ENCODE data around the gene TTC34.
A peak's percentile ranks its signal among the peaks of the same experiment; 100 is the strongest.

TTC34 gene

DNA sequence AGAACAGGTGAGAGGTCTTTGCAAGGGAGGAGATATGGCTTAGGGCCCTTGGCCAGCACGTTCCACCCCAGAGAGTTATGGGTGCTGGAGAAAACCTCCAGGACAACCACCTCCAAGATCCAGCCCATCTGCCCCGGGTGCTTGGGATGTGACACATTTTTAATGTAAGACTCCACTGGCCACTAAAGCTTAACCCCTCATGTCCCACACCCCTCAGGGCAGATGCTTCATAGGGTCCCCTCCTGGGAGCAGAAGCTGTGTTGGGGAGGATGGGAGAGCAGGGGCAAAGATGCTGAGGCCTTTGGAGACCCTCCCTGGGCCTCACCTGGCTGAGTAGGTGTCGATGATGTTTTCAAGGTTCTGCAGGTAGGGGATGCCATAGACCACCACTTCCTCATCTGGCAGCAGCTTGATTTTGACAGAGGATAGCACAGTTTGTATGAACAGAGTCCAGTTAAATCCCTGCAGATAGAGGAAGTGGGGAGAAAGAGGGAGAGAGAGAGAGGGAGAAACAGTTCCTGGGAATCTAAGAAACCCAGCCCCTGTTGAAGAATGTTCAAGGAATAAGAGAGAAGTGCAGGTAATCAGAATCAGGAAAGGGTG is 203.1 kb downstream of the TTC34 start:
- H3K9me3 ChIP-seq (ENCODE audit: control insufficient read depth, low read length): peaks cover 15% of the 10 kb centered on the region
- no peaks in the 10 kb centered on the region for H3K4me1 ChIP-seq (ENCODE audit: control insufficient read depth, insufficient read depth, low read length)
- H3K9ac ChIP-seq (ENCODE audit: low read length): no peak overlapping the region
- no peak overlapping the region for H3K4me3 ChIP-seq (ENCODE audit: low read length)
- peaks cover 19% of the 10 kb centered on the region for H3K27me3 ChIP-seq (replicated peaks; ENCODE audit: control insufficient read depth, insufficient read depth, low read length)
- no peak for DNase-seq (ENCODE audit: low read depth)
- H3K36me3 ChIP-seq (ENCODE audit: control insufficient read depth, insufficient read depth, low read length, severe bottlenecking): no peaks in the 10 kb centered on the region

DNA sequence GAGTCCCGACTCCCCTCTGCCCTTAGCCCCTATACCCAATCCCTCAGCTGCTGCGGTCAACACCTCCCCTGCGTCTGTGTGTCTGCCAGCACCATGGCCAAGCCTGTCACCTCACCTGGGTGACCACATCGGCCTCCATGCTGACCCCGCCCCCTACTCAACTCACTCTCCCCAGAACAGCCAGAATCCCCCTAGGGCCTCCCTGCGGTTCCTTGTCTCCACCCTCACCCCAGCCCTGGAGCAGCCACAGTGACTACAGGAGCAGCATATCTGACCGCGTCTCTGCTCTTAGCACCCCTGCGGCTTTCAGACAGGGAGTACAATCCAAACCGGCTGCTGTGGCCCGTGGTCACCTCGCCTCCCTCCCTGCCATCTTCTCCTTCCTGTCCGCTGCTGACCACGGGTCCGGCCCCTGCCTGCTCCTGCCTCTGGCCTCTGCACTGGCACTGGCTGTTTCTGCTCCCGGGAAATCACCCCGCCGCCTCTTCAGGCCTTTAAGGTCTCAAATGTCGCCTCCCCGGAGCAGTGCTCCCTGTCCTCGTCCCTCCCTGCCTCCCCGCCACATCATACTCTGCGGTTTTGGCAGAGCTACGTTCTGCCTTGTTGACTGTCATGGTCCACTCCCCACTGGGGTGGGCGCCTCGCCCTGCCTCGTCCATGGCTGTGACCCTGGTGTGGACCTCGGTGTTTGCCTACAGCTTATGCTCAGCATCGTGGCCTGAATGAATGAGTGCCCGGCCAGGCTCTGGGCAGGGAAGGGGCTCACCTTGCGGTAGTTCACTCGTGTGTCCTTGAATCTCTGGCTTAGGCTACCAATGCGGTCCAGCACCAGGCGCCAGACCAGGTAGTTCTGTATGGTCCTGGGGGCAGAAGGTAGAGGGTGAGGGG is 203.8 kb downstream of the TTC34 start:
- Histone ChIP-seq H3K9ac (ENCODE audit: low read length) (no peak overlapping the region), H3K4me1 (ENCODE audit: control insufficient read depth, insufficient read depth, low read length) (no peaks in the 10 kb centered on the region), H3K9me3 (ENCODE audit: control insufficient read depth, low read length) (peaks cover 15% of the 10 kb centered on the region), H3K4me3 (ENCODE audit: low read length) (no peak overlapping the region), H3K36me3 (ENCODE audit: control insufficient read depth, insufficient read depth, low read length, severe bottlenecking) (no peaks in the 10 kb centered on the region), H3K27me3 (replicated peaks; ENCODE audit: control insufficient read depth, insufficient read depth, low read length) (peaks cover 13% of the 10 kb centered on the region)
- DNase-seq (ENCODE audit: low read depth): no peak

DNA sequence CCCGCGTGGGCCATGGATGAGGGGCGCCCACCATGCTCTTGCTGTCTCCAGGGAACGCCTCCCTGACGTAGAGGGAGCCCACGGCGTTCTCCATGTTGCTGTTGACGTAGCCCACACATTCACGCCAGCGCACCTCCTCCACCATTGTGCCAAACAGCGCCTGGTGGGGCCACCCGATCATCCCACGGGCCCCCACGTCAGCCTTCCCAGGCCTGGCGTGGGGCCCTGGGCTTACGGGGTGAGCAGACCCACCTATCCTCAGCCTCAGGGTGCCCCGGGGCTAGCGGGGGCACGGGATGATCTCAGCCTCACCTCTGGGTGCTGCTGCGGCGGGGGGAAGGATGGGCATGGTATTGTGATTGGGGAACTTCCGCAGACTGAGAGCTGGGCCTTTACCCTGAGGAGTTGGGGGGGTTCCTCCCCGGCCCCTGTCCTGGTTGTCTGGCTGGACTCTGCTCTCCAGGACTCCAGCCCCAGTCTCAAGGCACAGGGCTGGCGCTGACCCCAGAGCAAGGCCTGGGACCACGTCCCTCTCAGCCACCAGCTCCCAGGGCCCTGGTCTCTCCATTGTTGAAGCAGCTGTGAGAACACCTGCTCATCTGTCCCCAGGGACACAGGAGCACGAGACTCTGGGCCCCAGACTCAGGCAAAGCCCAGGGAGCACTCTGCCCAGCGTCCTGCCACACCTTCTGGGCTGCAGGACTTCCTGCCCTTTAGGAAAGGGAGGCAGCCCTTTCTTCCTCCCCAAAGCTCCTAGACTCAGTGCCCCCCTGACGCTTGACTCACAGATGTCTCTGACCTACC is 204.8 kb downstream of the TTC34 start:
- Histone ChIP-seq H3K36me3 (ENCODE audit: control insufficient read depth, insufficient read depth, low read length, severe bottlenecking) (no peaks in the 10 kb centered on the region), H3K9me3 (ENCODE audit: control insufficient read depth, low read length) (peaks cover 15% of the 10 kb centered on the region), H3K9ac (ENCODE audit: low read length) (no peak overlapping the region), H3K27me3 (replicated peaks; ENCODE audit: control insufficient read depth, insufficient read depth, low read length) (peaks cover 5% of the 10 kb centered on the region), H3K4me3 (ENCODE audit: low read length) (no peak overlapping the region), H3K4me1 (ENCODE audit: control insufficient read depth, insufficient read depth, low read length) (no peaks in the 10 kb centered on the region)
- DNase-seq (ENCODE audit: low read depth): no peak

DNA sequence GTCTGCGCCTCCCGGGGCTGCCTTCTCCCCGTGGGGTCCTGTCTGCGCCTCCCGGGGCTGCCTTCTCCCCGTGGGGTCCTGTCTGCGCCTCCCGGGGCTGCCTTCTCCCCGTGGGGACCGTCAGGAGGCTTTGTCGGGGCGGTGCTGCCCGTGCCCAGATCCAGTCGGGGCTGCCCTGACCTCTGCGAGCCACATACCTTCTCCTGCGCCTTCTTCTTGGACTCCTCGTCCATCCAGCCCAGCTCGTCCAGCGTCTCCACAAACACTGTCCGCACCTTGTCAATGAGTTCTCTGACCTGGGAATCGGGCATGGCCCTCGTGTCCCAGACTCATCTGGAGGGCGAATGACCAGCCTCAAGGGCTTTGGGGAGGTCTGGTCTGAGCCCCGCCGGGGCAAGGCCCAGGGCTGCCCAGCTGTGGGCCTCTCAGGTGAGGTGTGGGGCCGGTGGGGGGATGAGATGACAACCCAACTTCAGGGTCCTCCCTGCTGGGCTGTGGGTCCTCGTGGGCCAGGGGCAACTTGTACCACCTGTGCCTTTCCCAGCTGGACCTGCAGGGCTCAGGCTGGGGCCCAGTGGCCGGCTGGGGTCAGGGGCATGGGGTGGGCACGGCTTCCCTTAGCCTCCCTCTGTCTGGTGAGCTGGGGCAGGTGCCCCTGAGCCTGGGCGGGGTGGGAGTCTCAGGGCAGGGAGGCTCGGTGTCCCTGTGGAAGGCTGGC is 205.5 kb downstream of the TTC34 start:
- Histone ChIP-seq H3K9me3 (ENCODE audit: control insufficient read depth, low read length) (peaks cover 15% of the 10 kb centered on the region), H3K27me3 (replicated peaks; ENCODE audit: control insufficient read depth, insufficient read depth, low read length) (peaks cover 3% of the 10 kb centered on the region), H3K4me1 (ENCODE audit: control insufficient read depth, insufficient read depth, low read length) (no peaks in the 10 kb centered on the region), H3K36me3 (ENCODE audit: control insufficient read depth, insufficient read depth, low read length, severe bottlenecking) (no peaks in the 10 kb centered on the region), H3K9ac (ENCODE audit: low read length) (no peak overlapping the region), H3K4me3 (ENCODE audit: low read length) (no peak overlapping the region)
- DNase-seq (ENCODE audit: low read depth): no peak

DNA sequence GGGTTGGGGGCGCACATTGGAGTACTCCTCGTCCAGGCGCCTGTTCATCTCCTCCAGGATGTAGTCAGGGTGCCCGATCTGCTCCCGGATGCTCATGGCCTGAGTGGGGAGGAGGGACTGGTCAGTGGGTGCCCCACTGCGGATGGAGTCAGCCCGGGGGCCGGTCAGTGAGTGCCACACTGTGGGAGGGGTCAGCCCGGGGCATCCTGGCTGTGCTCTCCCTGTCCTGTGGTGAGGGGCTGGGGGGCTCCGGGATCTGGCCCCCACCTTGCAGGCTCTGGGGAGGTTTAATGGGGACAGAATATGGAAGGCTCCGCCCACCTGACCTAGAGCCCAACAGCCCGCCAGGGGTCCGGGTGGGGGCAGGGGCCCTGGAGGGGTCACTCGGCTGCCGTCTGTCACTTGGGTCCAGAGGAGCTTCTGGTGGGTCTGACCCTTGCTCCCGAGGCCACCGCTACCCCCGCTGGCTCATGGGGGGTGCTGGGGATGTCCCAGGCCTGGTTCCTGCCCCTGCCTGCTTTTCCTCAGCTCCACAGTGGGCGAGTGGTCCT is 206.2 kb downstream of the TTC34 start:
- no peaks in the 10 kb centered on the region for H3K36me3 ChIP-seq (ENCODE audit: control insufficient read depth, insufficient read depth, low read length, severe bottlenecking)
- no peak overlapping the region for H3K4me3 ChIP-seq (ENCODE audit: low read length)
- peaks cover 3% of the 10 kb centered on the region for H3K27me3 ChIP-seq (replicated peaks; ENCODE audit: control insufficient read depth, insufficient read depth, low read length)
- no peak overlapping the region for H3K9ac ChIP-seq (ENCODE audit: low read length)
- DNase-seq (ENCODE audit: low read depth): no peak
- H3K4me1 ChIP-seq (ENCODE audit: control insufficient read depth, insufficient read depth, low read length): no peaks in the 10 kb centered on the region
- H3K9me3 ChIP-seq (ENCODE audit: control insufficient read depth, low read length): peaks cover 15% of the 10 kb centered on the region

DNA sequence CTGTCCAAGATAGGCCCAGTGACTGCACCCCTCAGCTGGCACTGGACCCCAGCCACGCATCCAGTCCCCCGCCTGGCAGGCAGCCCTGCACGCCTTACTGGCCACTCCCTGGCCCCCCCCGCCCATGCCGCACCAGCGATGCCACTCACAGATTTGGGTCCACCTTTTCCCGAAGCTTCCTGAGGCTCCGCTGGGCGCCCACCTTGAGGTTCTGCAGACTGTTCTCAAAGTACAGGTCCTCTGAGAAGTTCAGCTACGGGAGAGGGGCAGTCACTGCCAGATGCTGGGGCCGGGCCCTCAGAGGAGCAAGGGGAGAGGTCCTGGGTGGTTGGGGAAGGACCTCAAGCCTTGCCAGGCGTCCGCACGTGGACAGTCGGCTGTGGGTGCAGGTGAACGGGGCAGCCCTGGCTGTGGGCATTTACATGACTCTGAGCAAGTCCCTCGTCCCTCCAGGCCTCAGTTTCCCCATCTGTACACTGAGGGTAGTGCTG is 206.8 kb downstream of the TTC34 start:
- Histone ChIP-seq H3K27me3 (replicated peaks; ENCODE audit: control insufficient read depth, insufficient read depth, low read length) (peaks cover 3% of the 10 kb centered on the region), H3K4me3 (ENCODE audit: low read length) (no peak overlapping the region), H3K36me3 (ENCODE audit: control insufficient read depth, insufficient read depth, low read length, severe bottlenecking) (no peaks in the 10 kb centered on the region), H3K9me3 (ENCODE audit: control insufficient read depth, low read length) (peaks cover 15% of the 10 kb centered on the region), H3K9ac (ENCODE audit: low read length) (no peak overlapping the region), H3K4me1 (ENCODE audit: control insufficient read depth, insufficient read depth, low read length) (no peaks in the 10 kb centered on the region)
- no peak for DNase-seq (ENCODE audit: low read depth)

DNA sequence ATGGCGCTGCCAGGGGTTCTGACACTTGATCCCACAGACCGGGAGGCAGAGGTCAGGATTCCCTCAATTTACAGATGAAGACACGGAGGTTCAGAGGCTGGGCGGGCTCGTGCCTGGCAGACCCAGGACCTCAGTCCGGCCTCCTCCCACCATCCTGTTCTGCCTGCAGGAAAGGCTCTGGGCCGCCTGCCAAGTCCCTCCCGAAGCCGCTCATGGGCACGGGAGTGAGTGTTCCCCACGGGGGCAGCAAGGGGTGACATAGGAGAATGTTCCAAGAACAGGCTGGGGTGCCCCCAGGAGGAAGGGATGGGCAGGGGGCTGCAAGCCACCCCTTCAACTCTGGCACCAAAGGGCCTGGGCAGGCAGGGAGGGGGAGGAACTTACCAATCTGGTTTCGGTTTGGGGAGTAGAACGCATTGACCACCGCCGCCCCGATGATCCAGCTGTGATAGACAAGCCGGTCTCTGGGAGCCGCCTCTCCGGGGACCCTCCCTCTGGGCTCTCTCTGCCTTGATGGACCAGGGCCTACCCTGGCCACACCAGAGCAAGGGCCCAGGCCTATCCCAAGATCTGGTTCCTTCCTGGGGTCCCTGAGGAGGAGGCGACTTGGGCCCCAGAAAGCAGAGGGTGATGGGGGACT is 207.4 kb downstream of the TTC34 start:
- Histone ChIP-seq H3K4me1 (ENCODE audit: control insufficient read depth, insufficient read depth, low read length) (no peaks in the 10 kb centered on the region), H3K9me3 (ENCODE audit: control insufficient read depth, low read length) (peaks cover 12% of the 10 kb centered on the region), H3K27me3 (replicated peaks; ENCODE audit: control insufficient read depth, insufficient read depth, low read length) (peaks cover 3% of the 10 kb centered on the region), H3K36me3 (ENCODE audit: control insufficient read depth, insufficient read depth, low read length, severe bottlenecking) (no peaks in the 10 kb centered on the region), H3K9ac (ENCODE audit: low read length) (no peak overlapping the region), H3K4me3 (ENCODE audit: low read length) (no peak overlapping the region)
- peak; percentile 44 for DNase-seq (ENCODE audit: low read depth)

DNA sequence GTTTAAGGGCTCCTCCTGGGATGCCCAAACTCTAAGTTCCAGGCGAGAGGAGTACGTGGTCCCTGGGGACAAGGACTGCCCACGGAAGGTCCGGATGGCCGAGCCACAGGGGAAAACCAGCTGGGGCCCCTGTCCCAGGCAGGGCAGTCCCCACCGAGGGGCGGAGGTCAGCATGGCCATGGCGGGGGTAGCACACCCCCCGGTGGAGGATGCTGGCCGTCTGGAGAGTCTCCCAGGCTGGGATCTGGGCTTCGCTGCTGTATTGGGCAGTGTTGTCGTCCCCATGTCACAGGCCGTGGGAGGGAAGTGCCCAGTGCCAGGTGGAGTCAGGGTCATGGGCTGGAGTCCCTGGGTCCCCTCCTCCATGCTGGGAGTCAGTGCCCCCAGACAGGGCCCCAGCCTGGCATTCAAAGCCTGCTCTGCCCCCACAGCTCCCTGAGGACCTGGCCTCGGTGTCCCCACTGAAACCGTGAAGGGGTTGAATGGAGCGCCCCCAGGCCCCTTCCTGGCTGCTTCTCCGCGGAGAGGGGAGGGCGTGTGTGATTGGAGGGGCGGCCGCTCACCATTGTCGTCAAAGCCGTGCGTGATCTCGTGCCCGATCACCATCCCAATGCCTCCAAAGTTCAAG is 208.1 kb downstream of the TTC34 start:
- Histone ChIP-seq H3K9ac (ENCODE audit: low read length) (no peak overlapping the region), H3K36me3 (ENCODE audit: control insufficient read depth, insufficient read depth, low read length, severe bottlenecking) (no peaks in the 10 kb centered on the region), H3K4me3 (ENCODE audit: low read length) (no peak overlapping the region), H3K9me3 (ENCODE audit: control insufficient read depth, low read length) (peaks cover 4% of the 10 kb centered on the region), H3K27me3 (replicated peaks; ENCODE audit: control insufficient read depth, insufficient read depth, low read length) (peaks cover 3% of the 10 kb centered on the region), H3K4me1 (ENCODE audit: control insufficient read depth, insufficient read depth, low read length) (no peaks in the 10 kb centered on the region)
- no peak for DNase-seq (ENCODE audit: low read depth)

DNA sequence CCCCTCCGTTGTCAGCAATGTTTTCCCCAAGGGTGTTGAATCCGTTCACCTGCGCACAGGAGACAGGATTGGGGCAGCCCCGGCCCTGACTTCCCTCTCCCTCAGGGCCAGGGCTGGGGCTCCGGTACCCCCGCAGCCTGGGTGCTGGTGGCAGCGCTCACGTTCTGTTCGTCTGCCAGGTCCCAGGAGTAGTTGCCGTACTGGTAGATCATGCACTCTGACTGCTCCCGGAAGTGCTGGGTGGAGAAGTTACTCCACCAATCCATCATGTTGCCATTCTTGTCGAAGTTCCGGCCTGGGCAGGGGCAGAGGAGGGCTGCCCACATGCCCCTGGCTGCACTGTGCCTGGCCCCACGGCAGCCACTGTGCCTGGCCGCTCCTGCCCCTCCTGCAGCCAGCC is 208.8 kb downstream of the TTC34 start:
- Histone ChIP-seq H3K9ac (ENCODE audit: low read length) (no peak overlapping the region), H3K27me3 (replicated peaks; ENCODE audit: control insufficient read depth, insufficient read depth, low read length) (peaks cover 3% of the 10 kb centered on the region), H3K4me1 (ENCODE audit: control insufficient read depth, insufficient read depth, low read length) (no peaks in the 10 kb centered on the region), H3K36me3 (ENCODE audit: control insufficient read depth, insufficient read depth, low read length, severe bottlenecking) (no peaks in the 10 kb centered on the region), H3K4me3 (ENCODE audit: low read length) (no peak overlapping the region), H3K9me3 (ENCODE audit: control insufficient read depth, low read length) (no peaks in the 10 kb centered on the region)
- no peak for DNase-seq (ENCODE audit: low read depth)
